ENCODE results near the gene STX5. TPM values are rescaled to one million over a fixed set of nuclear protein-coding genes. Genes with fewer than 3 reads are reported as not detected.
A peak's percentile ranks its signal among the peaks of the same experiment; 100 is the strongest.

Gene STX5
- total RNA-seq, 1 donor from 2014 or later: 55.8 TPM

- no peaks in the 10 kb centered on the region for H3K27me3 Mint-ChIP-seq (ENCODE audit: low read depth)
- peak overlapping the region; percentile 92 for H3K27ac Mint-ChIP-seq
- TF ChIP-seq, protein P1, sequence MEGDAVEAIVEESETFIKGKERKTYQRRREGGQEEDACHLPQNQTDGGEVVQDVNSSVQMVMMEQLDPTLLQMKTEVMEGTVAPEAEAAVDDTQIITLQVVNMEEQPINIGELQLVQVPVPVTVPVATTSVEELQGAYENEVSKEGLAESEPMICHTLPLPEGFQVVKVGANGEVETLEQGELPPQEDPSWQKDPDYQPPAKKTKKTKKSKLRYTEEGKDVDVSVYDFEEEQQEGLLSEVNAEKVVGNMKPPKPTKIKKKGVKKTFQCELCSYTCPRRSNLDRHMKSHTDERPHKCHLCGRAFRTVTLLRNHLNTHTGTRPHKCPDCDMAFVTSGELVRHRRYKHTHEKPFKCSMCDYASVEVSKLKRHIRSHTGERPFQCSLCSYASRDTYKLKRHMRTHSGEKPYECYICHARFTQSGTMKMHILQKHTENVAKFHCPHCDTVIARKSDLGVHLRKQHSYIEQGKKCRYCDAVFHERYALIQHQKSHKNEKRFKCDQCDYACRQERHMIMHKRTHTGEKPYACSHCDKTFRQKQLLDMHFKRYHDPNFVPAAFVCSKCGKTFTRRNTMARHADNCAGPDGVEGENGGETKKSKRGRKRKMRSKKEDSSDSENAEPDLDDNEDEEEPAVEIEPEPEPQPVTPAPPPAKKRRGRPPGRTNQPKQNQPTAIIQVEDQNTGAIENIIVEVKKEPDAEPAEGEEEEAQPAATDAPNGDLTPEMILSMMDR (IDR thresholded peaks at IDR 0.05; ENCODE audit: unreplicated experiment): peak; percentile 100
- no peaks in the 10 kb centered on the region for H3K9me3 Mint-ChIP-seq
- H3K36me3 Mint-ChIP-seq: peaks cover 12% of the 10 kb centered on the region
- peaks cover 31% of the 10 kb centered on the region for H3K4me1 Mint-ChIP-seq
- peak; percentile 77 to 92 for DNase-seq (ENCODE audit: low spot score in 2 of 2, unreplicated experiment in 2 of 2)
- H3K4me3 Mint-ChIP-seq: peak overlapping the region; percentile 76
Measured at GRCh38 chr11:62786318-62787004, 45.4 kb downstream of the STX5 start.

DNA sequence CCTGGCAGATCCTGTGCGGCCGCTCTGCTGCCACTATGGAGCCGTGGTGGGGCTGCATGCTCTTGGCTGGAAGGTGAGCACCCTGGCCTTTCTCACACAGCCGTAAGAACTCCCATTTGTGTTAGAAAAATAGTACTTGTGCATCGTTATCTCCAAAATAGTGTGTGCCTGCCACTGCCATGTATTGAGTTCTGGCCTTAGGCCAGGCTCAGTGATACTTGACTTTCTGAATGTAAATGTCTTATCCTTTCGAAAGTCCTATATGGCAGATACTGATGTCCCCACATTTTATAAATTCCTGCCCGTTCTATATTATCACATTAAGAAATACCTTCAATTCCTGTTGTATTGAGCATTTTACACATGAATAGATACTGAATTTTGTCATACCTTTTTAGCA is 49.1 kb downstream of the STX5 start:
- TF ChIP-seq, protein P1 (IDR thresholded peaks at IDR 0.05; ENCODE audit: unreplicated experiment): no peak
- H3K9me3 Mint-ChIP-seq: no peaks in the 10 kb centered on the region
- no peak overlapping the region for H3K4me3 Mint-ChIP-seq
- H3K4me1 Mint-ChIP-seq: peaks cover 10% of the 10 kb centered on the region
- H3K36me3 Mint-ChIP-seq: peaks cover 22% of the 10 kb centered on the region
- no peaks in the 10 kb centered on the region for H3K27me3 Mint-ChIP-seq (ENCODE audit: low read depth)
- no peak overlapping the region for H3K27ac Mint-ChIP-seq
- DNase-seq (ENCODE audit: low spot score in 2 of 2, unreplicated experiment in 2 of 2): no peak

- no peak for DNase-seq (ENCODE audit: low spot score in 2 of 2, unreplicated experiment in 2 of 2)
- TF ChIP-seq, protein P1 (IDR thresholded peaks at IDR 0.05; ENCODE audit: unreplicated experiment): no peak
- no peak overlapping the region for H3K4me3 Mint-ChIP-seq
- peaks cover 31% of the 10 kb centered on the region for H3K36me3 Mint-ChIP-seq
- H3K27me3 Mint-ChIP-seq (ENCODE audit: low read depth): no peaks in the 10 kb centered on the region
- H3K9me3 Mint-ChIP-seq: no peaks in the 10 kb centered on the region
- H3K4me1 Mint-ChIP-seq: no peaks in the 10 kb centered on the region
- H3K27ac Mint-ChIP-seq: no peak overlapping the region
Measured at GRCh38 chr11:62778441-62778840, 53.4 kb downstream of the STX5 start.

DNA sequence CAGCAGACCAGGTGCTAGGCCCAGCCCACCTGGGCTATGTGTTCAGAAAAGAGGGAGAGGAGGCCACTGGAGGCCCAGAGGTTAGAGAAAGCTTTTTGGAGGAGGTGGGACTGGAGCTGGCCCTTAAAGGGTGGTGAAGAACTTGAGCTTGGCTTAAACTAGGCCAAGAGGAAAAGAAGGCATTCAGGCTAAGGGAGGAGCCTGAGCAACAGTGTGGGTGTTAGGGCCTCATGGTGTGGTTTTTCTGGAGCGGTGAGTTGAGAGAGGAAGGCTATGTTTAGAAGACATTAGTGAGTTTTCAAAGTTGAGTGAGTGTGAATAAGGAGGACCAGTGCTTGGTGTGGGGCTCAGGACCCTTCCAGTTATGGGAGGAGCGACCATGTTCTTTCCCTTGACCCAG is 54.5 kb downstream of the STX5 start:
- Mint-ChIP-seq H3K27ac (no peak overlapping the region), H3K36me3 (peaks cover 26% of the 10 kb centered on the region), H3K4me1 (no peaks in the 10 kb centered on the region), H3K9me3 (no peaks in the 10 kb centered on the region), H3K4me3 (no peak overlapping the region), H3K27me3 (ENCODE audit: low read depth) (no peaks in the 10 kb centered on the region)
- no peak for DNase-seq (ENCODE audit: low spot score in 2 of 2, unreplicated experiment in 2 of 2)
- TF ChIP-seq, protein P1 (IDR thresholded peaks at IDR 0.05; ENCODE audit: unreplicated experiment): no peak

DNA sequence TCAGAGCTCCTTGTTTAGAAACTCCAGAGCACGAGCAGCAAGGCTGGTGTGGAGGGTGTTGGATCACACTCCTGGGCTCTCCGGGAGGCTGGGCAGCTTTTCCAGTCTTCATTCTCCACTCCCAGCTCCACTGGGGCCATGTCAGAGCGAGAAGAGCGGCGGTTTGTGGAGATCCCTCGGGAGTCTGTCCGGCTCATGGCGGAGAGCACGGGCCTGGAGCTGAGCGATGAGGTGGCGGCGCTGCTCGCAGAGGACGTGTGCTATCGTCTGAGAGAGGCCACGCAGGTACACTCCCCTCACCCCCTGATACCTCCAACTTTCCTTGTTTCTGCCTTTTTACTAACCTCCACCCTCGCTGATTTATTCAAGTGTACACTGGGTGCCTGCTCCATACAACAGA is 56.2 kb downstream of the STX5 start:
- H3K4me3 Mint-ChIP-seq: no peak overlapping the region
- no peak overlapping the region for H3K27ac Mint-ChIP-seq
- TF ChIP-seq, protein P1 (IDR thresholded peaks at IDR 0.05; ENCODE audit: unreplicated experiment): no peak
- H3K4me1 Mint-ChIP-seq: peaks cover 8% of the 10 kb centered on the region
- H3K9me3 Mint-ChIP-seq: no peaks in the 10 kb centered on the region
- no peak for DNase-seq (ENCODE audit: low spot score in 2 of 2, unreplicated experiment in 2 of 2)
- H3K36me3 Mint-ChIP-seq: peaks cover 24% of the 10 kb centered on the region
- H3K27me3 Mint-ChIP-seq (ENCODE audit: low read depth): no peaks in the 10 kb centered on the region

All from mesothelial cell of epicardium (in vitro differentiated cells).